Measurements from ENCODE around the gene RNASE12.
A peak's percentile ranks its signal among the peaks of the same experiment; 100 is the strongest.

Gene RNASE12

DNA sequence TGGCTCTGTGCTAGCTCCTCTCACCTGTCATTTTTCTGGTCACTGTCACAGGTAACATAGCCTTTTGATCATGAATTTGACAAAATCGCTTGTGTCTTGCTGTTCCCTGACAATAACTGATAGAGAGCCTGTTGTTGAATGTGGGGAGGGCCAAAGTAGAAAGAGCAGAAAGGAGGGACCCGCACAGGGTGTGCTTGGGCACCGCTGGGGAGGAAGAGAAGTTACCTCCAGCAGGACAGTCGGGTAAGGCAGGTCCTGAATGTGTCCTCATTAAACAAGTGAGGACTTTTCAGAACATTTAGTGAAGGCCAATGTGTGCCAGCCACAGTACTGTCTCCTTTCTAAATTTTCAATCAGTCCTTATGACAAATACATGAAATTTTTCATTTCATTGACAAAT, at the start of gene RNASE12:
RNASE12 (minus strand) TSS at position 142 of the 400 bp plus-strand sequence. CDS start 653 bp downstream, outside the sequence.
- no peak for DNase-seq (ENCODE audit: low read depth)
- H3K4me3 ChIP-seq (ENCODE audit: low read length), result no peak within 1 kb of the TSS
- no peak for TF ChIP-seq CTCF (conservative IDR thresholded peaks at IDR 0.05; ENCODE audit: low read length)

DNA sequence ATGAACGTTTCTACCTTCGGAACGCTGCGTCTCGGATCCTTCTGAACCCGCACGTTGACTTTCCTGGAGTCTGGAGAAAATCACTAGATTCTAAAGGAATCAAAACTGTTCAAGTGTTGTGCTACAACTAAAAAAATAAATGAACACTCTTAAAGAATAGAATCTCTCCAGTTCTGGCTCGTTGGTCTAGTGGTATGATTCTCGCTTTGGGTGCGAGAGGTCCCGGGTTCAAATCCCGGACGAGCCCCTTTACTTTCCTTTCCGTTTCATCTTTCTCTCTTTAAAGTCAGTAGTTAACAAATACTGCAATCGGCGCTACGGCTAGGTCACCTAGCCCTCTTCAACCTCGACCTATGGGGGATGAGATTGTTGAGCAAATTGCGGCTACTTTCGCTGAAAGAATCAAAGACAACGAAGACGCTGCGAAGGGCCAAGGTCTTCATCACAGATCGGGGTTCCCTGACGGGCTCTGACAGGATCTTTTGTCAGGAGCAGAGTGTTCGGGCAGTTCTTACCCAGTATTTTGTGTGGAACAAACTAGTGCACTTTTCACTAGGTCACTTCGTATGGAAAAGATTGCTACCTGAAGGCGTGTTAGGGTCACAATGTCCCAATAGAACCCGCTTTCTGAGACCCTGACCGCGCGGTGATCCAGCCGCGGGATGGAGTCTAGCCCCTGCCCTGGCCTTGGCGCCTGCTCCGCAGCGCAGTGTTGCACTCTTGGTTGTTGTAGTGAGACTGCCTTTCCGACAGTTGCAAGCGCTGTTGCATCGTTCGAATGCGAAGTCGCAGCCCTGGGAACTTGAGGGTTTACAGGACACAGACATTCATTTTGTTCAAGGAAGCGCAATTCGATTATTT, 41.9 kb upstream of the RNASE12 start:
- peak; percentile 83 for DNase-seq (ENCODE audit: low read depth)
- TF ChIP-seq CTCF (conservative IDR thresholded peaks at IDR 0.05; ENCODE audit: low read length), result no peak
- peak overlapping the region; percentile 50 for H3K4me3 ChIP-seq (ENCODE audit: low read length)

- H3K4me3 ChIP-seq (ENCODE audit: low read length), result peak overlapping the region; percentile 50
Observed at GRCh38 chr14:20632448-20632830, 41.3 kb upstream of the RNASE12 start.

GRCh38 chr14:20631880-20632389, 40.8 kb upstream of the RNASE12 start:
- no peak for TF ChIP-seq CTCF (conservative IDR thresholded peaks at IDR 0.05; ENCODE audit: low read length)
- H3K4me3 ChIP-seq (ENCODE audit: low read length), result peak overlapping the region; percentile 50
- peak; percentile 57 for DNase-seq (ENCODE audit: low read depth)

More at GRCh38 chr14:20632448-20632830, 41.3 kb upstream of the RNASE12 start:
- no peak for TF ChIP-seq CTCF (conservative IDR thresholded peaks at IDR 0.05; ENCODE audit: low read length)
- no peak for DNase-seq (ENCODE audit: low read depth)

GRCh38 chr14:20631023-20631879, 40.1 kb upstream of the RNASE12 start:
- DNase-seq (ENCODE audit: low read depth), result peak; percentile 53

More at GRCh38 chr14:20631023-20631879, 40.1 kb upstream of the RNASE12 start:
- TF ChIP-seq CTCF (conservative IDR thresholded peaks at IDR 0.05; ENCODE audit: low read length), result no peak
- H3K4me3 ChIP-seq (ENCODE audit: low read length), result peak overlapping the region; percentile 50

All from AG10803 (cell line).